ENCODE results near the gene KNSTRN.

KNSTRN gene, protein sequence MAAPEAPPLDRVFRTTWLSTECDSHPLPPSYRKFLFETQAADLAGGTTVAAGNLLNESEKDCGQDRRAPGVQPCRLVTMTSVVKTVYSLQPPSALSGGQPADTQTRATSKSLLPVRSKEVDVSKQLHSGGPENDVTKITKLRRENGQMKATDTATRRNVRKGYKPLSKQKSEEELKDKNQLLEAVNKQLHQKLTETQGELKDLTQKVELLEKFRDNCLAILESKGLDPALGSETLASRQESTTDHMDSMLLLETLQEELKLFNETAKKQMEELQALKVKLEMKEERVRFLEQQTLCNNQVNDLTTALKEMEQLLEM

DNA sequence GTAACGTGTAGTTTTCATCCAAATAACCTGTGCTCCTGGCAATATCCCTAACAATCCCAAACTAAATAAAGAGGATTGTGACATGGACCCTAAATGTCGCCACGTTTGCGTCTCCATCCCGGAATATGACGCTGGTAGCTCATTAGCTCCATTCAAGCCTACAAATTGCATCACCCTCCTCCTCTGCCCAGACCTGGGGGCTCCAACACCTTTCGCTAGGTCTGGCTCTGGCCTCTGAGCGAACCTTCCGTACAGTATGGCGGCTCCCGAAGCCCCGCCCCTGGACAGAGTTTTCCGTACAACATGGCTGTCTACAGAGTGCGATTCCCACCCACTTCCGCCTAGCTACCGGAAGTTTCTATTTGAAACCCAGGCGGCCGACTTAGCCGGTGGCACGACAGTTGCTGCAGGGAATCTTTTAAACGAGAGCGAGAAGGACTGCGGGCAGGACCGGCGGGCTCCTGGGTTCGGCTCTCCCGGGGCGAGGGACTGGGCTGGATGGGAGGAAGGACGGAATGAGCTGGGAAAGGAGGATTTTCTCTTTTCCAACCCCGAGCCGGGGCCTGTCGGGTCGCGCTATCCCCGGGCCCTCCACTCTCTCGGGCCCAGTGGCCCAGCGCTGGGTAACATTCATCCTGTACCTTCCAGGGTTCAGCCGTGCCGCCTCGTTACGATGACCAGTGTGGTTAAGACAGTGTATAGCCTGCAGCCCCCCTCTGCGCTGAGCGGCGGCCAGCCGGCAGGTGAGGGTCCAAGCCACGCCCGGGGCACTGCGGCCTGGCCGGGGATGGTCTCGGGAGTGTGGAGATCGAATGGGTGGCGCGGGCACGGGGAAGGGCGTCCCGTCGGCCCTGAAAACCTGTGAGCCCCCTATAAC lies at the start of gene KNSTRN:
KNSTRN (plus strand) TSS at position 142 of the 877 bp plus-strand sequence; CDS start at position 257, 115 bp downstream.
- DNase-seq = peak; percentile 72 to 88

- DNase-seq = peak; percentile 68 to 99
Measured at GRCh38 chr15:40333922-40334492, 48.5 kb upstream of the KNSTRN start.

- no peak for DNase-seq
Measured at GRCh38 chr15:40334541-40334940, 48.0 kb upstream of the KNSTRN start.

GRCh38 chr15:40334941-40335795 lies 47.4 kb upstream of the KNSTRN start:
- no peak for DNase-seq

DNA sequence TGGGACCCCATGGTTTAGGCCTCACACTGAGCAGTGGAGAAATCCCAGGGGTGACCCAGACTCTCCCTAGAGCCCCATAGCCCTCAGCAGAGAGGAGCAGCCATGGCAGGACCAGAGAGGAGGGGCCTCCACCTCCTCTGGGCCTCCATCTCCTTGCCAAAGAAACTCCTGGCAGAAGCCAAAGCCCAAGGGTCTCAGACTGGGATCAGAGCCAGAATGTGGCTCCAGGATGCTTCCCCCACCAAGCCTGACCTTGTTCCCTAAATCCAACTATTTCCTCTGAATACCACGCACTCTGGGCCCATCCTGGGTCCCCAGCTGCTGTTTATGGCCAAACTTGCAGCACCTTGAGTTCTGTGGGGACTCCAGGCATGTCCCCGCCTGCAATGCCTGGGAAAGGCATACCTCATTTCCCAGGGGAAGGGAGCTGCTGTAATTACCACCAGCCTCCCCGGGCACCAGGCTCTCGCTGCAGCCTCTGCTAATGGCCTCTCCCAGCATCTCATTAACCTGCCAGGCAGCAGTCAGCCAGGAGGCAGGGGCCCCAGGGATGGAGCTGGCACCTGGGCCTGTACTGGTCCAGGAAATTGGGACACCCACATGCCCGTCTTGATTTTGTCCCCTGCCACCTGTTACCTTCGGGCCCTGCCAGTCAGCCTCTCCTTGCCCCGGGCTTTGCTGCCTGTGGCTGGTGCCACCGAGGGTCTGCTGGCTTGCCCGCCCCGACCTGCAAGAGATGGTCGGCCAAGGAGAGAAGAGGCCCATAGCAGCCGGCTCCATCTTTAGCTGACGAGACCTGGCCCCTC lies 46.4 kb upstream of the KNSTRN start:
- no peak for DNase-seq

- no peak for DNase-seq
Measured at GRCh38 chr15:40336744-40337122, 45.8 kb upstream of the KNSTRN start.

DNA sequence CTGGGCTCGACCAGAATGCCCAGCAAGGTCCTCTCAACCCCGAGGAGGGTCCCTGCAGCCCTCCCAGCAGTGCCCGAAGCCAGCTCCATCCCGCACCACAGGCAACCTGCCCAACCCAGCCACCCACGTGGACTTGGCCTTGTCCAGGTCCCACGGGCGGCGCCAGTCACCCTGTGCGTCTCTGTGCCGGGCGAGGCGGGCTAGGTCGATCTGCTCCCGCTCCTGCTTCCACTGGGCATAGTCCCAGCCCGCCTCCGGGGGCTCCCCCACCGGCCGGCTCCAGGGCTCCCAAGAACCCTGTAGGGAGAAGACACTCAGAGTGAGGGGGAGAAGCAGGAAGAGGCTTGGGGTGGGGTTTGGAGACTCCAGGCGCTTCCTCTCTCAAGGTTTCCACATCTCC lies 44.9 kb upstream of the KNSTRN start:
- no peak for DNase-seq

DNA sequence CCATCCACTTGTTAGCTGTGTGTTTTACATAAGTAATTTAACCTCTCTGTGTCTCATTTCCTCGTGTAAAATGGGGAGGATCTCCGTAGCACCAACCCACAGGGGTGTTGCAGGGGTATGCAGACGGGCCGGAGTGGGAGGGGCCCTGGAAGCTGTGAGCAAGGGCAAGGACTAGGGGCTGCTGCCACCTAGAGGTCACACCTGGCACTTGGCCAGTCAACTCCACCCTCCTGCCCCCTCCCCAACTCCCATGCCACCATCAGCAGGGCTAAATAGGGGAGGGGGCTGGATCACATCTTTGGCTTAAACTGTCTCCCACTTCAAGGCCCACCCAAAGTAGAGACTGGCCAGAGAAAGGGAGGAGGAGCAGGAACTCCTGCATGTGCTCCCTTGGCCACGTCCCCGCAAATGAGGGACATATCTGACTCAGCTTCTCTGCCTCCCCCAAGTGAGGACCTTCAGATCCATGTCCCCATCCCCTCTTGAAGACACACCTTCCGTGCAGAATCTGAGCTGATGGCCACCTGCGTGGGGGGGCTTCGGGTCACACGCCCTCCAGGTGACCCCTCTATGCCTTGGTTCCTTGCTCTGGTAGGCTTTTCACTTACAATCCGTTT lies 44.4 kb upstream of the KNSTRN start:
- DNase-seq = peak; percentile 41 to 76

DNA sequence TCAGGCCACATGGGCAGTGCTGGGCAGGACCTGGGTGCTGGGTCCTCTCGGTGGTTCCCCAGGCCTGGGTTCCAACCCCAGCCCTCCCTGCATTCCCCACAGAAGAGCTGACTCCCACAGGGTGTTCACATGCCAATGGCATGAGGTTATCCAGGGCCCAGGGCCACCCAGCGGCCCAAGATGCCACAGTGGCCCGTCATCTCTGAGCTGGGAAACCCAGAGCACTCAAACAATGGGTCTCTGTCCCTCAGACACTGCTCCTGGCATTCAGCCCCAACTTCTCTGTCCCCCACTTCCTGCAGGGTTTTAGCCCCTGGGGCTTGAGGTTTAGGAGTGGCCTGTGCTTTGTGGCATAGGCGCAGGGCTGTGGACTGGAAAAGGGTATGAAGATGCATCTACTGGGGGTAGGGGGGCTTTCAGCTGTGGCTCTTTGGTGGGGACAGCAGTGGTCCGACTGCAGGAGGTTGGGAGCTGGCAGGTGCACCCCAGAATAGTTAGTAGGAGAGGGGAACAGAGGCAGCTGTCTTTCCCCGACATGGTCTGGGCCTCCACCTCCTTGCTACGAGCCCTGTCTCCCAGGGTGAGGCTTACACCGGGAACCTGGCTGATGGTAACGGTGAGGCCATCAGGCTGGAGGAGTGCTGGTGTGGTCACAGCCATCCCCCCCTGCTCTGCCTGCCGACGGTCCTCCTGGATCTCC lies 43.5 kb upstream of the KNSTRN start:
- no peak for DNase-seq

- DNase-seq = no peak
Measured at GRCh38 chr15:40339621-40339945, 42.9 kb upstream of the KNSTRN start.

- DNase-seq = no peak
Measured at GRCh38 chr15:40340038-40340739, 42.3 kb upstream of the KNSTRN start.

- peak; percentile 37 to 51 for DNase-seq
Measured at GRCh38 chr15:40340740-40341400, 41.7 kb upstream of the KNSTRN start, which contains the start of gene CCDC9B. Gene CCDC9B (minus strand): TSS chr15:40340939. CDS start chr15:40340819, 120 bp downstream.

DNA sequence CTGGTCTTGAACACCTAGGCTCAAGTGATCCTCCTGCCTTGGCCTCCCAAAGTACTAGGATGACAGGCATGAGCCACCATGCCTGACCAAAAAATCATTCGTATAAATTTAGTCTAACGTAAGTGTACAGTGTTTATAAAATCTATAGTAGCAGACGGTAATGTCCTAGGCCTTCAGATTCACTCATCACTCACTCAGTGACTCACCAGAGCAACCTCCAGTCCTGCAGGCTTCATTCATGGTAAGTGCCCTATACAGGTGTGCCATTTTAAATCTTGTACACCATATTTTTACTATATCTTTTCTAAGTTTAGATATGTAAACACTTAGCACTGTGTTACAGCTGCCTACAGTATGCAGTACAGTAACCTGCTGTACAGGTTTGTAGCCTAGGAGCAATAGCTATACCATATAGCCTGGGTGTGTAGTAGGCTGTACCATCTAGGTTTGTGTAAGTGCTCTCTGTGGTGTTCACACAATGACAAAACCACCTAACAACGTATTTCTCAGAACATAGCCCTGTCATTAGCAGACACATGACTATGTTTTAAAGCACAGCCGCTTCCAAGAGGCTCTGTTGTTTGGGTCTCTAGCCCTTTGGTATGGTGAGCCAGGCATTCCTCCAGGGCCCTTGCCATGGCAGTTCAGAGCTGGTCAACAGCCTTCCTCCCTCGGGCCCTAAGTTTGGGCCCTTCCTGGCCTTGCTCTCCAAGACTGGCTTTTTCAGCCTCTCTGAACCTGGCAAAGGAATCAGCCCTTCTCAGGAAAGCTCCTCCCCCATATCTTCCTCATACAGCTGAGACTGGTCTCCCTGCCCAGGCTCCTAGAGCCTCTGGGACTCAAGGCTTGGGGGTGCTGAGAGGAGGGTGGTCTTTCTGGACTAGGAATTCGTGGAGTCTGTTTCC lies 39.9 kb upstream of the KNSTRN start:
- no peak for DNase-seq

DNA sequence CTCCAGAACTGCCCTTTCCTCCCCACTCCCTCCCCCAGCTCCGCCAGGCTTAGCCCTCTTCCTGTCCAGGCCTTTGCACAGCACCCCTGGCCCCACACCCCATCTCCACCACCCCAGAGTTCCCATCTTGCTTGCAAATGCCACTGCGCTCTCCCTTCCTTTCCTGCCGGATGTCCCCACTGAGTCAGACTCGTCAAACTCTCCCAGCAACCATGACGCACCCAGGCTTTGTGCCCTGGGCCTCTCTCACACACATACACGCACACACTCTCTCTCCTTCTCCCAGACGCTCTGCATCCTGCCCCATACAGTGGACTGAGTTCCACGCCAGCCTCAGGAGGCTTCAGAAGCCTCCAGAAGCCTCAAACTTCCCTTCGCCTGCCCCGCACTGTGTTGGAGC lies 39.0 kb upstream of the KNSTRN start:
- peak; percentile 17 to 78 for DNase-seq

GRCh38 chr15:40344217-40344616 lies 38.3 kb upstream of the KNSTRN start:
- DNase-seq = no peak

DNA sequence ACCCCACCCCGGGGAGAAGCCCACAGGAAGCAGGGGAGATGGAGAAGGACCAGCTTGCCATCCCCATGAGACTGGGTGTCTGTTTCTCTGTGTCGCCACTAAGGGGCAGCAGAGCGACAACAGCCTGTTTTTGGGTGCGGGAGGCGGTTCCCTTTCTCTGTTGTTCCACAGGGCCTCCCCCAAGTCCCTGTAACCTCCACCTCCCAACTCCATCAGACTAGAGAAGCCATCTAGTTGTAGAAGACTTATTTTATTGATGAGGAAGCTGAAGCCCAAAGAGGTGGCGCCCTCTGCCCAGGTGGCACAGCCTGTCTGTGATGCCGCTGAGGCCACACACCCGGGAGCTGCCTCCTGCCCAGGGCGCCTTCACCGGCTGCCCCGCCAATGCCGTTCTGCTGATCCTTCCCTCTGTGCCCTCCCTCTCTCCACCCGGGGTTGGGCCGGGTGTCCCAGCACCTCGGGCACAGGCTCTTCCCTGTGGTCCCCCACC lies 37.8 kb upstream of the KNSTRN start:
- DNase-seq = peak; percentile 28 to 75

- DNase-seq = no peak
Measured at GRCh38 chr15:40345225-40345866, 37.2 kb upstream of the KNSTRN start.
